ENCODE data around the gene KMT2C.

DNA sequence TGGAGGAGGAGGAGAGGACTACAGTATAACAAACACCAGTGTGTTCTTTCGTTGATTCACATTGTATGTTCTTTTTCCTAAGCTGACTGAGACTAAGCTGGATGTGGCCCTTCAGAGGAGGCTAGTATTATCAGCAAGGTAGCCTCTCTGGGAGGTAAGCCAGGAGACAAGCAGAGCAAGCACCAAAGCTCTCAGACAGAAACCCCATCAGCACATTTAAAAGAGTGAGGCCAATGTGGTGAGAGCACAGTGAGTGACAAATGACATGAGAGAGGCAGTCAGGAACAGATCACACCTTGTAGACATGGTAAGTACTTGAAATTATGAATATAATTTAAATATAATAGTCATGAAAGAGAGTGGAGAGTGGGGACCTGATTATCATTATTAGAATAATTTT is 107.6 kb downstream of the KMT2C start:
- no peak for TF ChIP-seq POLR2A (IDR thresholded peaks at IDR 0.05)
- TF ChIP-seq, protein P1, sequence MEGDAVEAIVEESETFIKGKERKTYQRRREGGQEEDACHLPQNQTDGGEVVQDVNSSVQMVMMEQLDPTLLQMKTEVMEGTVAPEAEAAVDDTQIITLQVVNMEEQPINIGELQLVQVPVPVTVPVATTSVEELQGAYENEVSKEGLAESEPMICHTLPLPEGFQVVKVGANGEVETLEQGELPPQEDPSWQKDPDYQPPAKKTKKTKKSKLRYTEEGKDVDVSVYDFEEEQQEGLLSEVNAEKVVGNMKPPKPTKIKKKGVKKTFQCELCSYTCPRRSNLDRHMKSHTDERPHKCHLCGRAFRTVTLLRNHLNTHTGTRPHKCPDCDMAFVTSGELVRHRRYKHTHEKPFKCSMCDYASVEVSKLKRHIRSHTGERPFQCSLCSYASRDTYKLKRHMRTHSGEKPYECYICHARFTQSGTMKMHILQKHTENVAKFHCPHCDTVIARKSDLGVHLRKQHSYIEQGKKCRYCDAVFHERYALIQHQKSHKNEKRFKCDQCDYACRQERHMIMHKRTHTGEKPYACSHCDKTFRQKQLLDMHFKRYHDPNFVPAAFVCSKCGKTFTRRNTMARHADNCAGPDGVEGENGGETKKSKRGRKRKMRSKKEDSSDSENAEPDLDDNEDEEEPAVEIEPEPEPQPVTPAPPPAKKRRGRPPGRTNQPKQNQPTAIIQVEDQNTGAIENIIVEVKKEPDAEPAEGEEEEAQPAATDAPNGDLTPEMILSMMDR (IDR thresholded peaks at IDR 0.05 in 4 of 5, conservative IDR thresholded peaks at IDR 0.05 in 1 of 5), result no peak

All from gastrocnemius medialis (tissue), 4 donors.